Neural cell (in vitro differentiated cells): ENCODE measurements around the gene LZTS2. TPM values are rescaled to one million over a fixed set of nuclear protein-coding genes. Genes with fewer than 3 reads are reported as not detected.
"Not testable (repeated sequence)": the region's sequence is repeated elsewhere in the genome, so short reads cannot be mapped to it uniquely, and the experiment has no call there.

Experiments used
- H2AFZ ChIP-seq: fragments of 200-600, 300-800 bp; sonication (generic), shearing (Covaris generic); 2 replicates; pipeline ENCODE4 v1.6.0; 2014; ENCODE audit warnings: low read depth, mild to moderate bottlenecking, antibody characterized with exemption, low read length, moderate library complexity
- H3F3A ChIP-seq: fragments of 200-600 bp; shearing (Covaris generic); 2 replicates; pipeline ENCODE4 v1.6.1; 2016; ENCODE audit warnings: mild to moderate bottlenecking, moderate library complexity, mixed read lengths, antibody characterized with exemption, low read length; ENCODE audit not compliant: insufficient read depth, poor library complexity, severe bottlenecking
- H3K27ac ChIP-seq: fragments of 200-600, 300-800 bp; sonication (generic), shearing (Covaris generic); 2 replicates; pipeline ENCODE4 v1.5.1; 2014; ENCODE audit warnings: mild to moderate bottlenecking, low read length, moderate library complexity
- H3K27me3 ChIP-seq: fragments of 300-800, 200-600 bp; sonication (generic), shearing (Covaris generic); 2 replicates; pipeline ENCODE4 v1.6.0; 2014; ENCODE audit warnings: mild to moderate bottlenecking, low read depth, low read length, moderate library complexity; ENCODE audit not compliant: insufficient read depth
- H3K36me3 ChIP-seq: fragments of 300-800, 200-600 bp; sonication (generic), shearing (Covaris generic); 2 replicates; pipeline ENCODE4 v1.5.1; 2014; ENCODE audit warnings: mild to moderate bottlenecking, antibody characterized with exemption, low read length, moderate library complexity; ENCODE audit not compliant: insufficient read depth
- H3K4me2 ChIP-seq: fragments of 300-800, 200-600 bp; sonication (generic), shearing (Covaris generic); 2 replicates; pipeline ENCODE4 v1.6.0; 2014; ENCODE audit warnings: mild to moderate bottlenecking, low read length
- H3K4me3 ChIP-seq: fragments of 300-800, 200-600 bp; sonication (generic), shearing (Covaris generic); 2 replicates; pipeline ENCODE4 v1.5.1; 2014; ENCODE audit warnings: mild to moderate bottlenecking, low read length, moderate library complexity
- H3K79me2 ChIP-seq: fragments of 200-600 bp; shearing (Covaris generic); replicated peaks from 2 replicates; pipeline ENCODE4 v1.6.0; 2014; ENCODE audit warnings: mild to moderate bottlenecking, low read length, moderate library complexity; ENCODE audit not compliant: insufficient read depth
- H3K9ac ChIP-seq: fragments of 300-800, 200-600 bp; sonication (generic), shearing (Covaris generic); 2 replicates; pipeline ENCODE4 v1.6.1; 2016; ENCODE audit warnings: mild to moderate bottlenecking, low read length, mixed read lengths
- H3K9me2 ChIP-seq: fragments of 200-600 bp; shearing (Covaris generic); 2 replicates; pipeline ENCODE4 v1.6.1; 2016; ENCODE audit warnings: mild to moderate bottlenecking, low read length, mixed read lengths; ENCODE audit not compliant: insufficient read depth
- H3K9me3 ChIP-seq: fragments of 200-600, 300-800 bp; sonication (generic), shearing (Covaris generic); 2 replicates; pipeline ENCODE4 v1.6.1; 2016; ENCODE audit warnings: mild to moderate bottlenecking, mixed run types, low read length, moderate library complexity, mixed read lengths
- H4K20me1 ChIP-seq: fragments of 200-600 bp; shearing (Covaris generic); 2 replicates; pipeline ENCODE4 v1.6.1; 2016; ENCODE audit warnings: mild to moderate bottlenecking, mixed run types; ENCODE audit not compliant: insufficient read depth
- EP300 ChIP-seq: fragments of 450-650 bp; conservative IDR thresholded peaks from 2 replicates; pipeline ENCODE4 v1.6.1; 2014; ENCODE audit warnings: antibody characterized with exemption, mild to moderate bottlenecking, moderate library complexity; ENCODE audit not compliant: poor library complexity, severe bottlenecking
- EZH2 ChIP-seq: fragments of 200-600, 300-800 bp; shearing (Covaris generic), sonication (generic); IDR thresholded peaks from 2 replicates; pipeline ENCODE4 v1.6.1; 2014; ENCODE audit warnings: antibody characterized with exemption, low read length, borderline replicate concordance, mild to moderate bottlenecking; ENCODE audit not compliant: insufficient read depth, poor library complexity, severe bottlenecking
- MXI1 ChIP-seq: fragments of 450-650 bp; conservative IDR thresholded peaks from 2 replicates; pipeline ENCODE4 v1.6.1; 2014; ENCODE audit warnings: antibody characterized with exemption, mild to moderate bottlenecking; ENCODE audit not compliant: poor library complexity, severe bottlenecking
- POLR2AphosphoS5 ChIP-seq: IDR thresholded peaks from 2 replicates; pipeline ENCODE4 v1.6.1; 2012
- RAD21 ChIP-seq: fragments of 450-650 bp; conservative IDR thresholded peaks from 2 replicates; pipeline ENCODE4 v1.6.1; 2014; ENCODE audit warnings: antibody characterized with exemption, mild to moderate bottlenecking, moderate library complexity
- SMC3 ChIP-seq: fragments of 450-650 bp; conservative IDR thresholded peaks from 2 replicates; pipeline ENCODE4 v1.6.1; 2014; ENCODE audit warnings: antibody characterized with exemption, mild to moderate bottlenecking, moderate library complexity; ENCODE audit not compliant: poor library complexity
- TAF1 ChIP-seq: IDR thresholded peaks from 2 replicates; pipeline ENCODE4 v1.6.1; 2012; ENCODE audit warnings: low read depth
- polyA plus RNA-seq: library from polyadenylated mRNA; depleted of rRNA; stranded (reverse); fragments of >200 nt; gene quantifications from 2 replicates; pipeline ENCODE4 v1.2.3, GENCODE V29; 2014
- TF ChIP-seq, protein P1 (sequence below): fragments of 450-650 bp; IDR thresholded peaks from 2 replicates; pipeline ENCODE4 v1.5.1; 2014; ENCODE audit warnings: antibody characterized with exemption, mild to moderate bottlenecking, moderate library complexity; ENCODE audit not compliant: poor library complexity, severe bottlenecking
- TF ChIP-seq, protein P2 (sequence below): IDR thresholded peaks from 2 replicates; pipeline ENCODE4 v1.6.1; 2012; ENCODE audit warnings: borderline replicate concordance

The LZTS2 gene
- polyA plus RNA-seq, 1 donor from 2014 or later: 40.1 TPM

GRCh38 chr10:100972904-100973535, 26.6 kb upstream of the LZTS2 start:
- Histone ChIP-seq H3K27ac (no peak overlapping the region), H3K4me2 (no peak overlapping the region), H3K79me2 (no peaks in the 10 kb centered on the region), H3K27me3 (no peaks in the 10 kb centered on the region), H3K36me3 (no peaks in the 10 kb centered on the region), H3K9ac (no peak overlapping the region), H2AFZ (no peak overlapping the region), H3K4me3 (no peak overlapping the region), H3F3A (no peaks in the 10 kb centered on the region), H3K9me2 (no peaks in the 10 kb centered on the region), H4K20me1 (no peaks in the 10 kb centered on the region), H3K9me3 (no peaks in the 10 kb centered on the region)
- TF ChIP-seq TAF1 (no peak), MXI1 (no peak), POLR2AphosphoS5 (no peak), RAD21 (no peak), SMC3 (no peak), EZH2 (no peak), EP300 (no peak)
- TF ChIP-seq, protein P1, sequence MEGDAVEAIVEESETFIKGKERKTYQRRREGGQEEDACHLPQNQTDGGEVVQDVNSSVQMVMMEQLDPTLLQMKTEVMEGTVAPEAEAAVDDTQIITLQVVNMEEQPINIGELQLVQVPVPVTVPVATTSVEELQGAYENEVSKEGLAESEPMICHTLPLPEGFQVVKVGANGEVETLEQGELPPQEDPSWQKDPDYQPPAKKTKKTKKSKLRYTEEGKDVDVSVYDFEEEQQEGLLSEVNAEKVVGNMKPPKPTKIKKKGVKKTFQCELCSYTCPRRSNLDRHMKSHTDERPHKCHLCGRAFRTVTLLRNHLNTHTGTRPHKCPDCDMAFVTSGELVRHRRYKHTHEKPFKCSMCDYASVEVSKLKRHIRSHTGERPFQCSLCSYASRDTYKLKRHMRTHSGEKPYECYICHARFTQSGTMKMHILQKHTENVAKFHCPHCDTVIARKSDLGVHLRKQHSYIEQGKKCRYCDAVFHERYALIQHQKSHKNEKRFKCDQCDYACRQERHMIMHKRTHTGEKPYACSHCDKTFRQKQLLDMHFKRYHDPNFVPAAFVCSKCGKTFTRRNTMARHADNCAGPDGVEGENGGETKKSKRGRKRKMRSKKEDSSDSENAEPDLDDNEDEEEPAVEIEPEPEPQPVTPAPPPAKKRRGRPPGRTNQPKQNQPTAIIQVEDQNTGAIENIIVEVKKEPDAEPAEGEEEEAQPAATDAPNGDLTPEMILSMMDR: no peak
- TF ChIP-seq, protein P2, sequence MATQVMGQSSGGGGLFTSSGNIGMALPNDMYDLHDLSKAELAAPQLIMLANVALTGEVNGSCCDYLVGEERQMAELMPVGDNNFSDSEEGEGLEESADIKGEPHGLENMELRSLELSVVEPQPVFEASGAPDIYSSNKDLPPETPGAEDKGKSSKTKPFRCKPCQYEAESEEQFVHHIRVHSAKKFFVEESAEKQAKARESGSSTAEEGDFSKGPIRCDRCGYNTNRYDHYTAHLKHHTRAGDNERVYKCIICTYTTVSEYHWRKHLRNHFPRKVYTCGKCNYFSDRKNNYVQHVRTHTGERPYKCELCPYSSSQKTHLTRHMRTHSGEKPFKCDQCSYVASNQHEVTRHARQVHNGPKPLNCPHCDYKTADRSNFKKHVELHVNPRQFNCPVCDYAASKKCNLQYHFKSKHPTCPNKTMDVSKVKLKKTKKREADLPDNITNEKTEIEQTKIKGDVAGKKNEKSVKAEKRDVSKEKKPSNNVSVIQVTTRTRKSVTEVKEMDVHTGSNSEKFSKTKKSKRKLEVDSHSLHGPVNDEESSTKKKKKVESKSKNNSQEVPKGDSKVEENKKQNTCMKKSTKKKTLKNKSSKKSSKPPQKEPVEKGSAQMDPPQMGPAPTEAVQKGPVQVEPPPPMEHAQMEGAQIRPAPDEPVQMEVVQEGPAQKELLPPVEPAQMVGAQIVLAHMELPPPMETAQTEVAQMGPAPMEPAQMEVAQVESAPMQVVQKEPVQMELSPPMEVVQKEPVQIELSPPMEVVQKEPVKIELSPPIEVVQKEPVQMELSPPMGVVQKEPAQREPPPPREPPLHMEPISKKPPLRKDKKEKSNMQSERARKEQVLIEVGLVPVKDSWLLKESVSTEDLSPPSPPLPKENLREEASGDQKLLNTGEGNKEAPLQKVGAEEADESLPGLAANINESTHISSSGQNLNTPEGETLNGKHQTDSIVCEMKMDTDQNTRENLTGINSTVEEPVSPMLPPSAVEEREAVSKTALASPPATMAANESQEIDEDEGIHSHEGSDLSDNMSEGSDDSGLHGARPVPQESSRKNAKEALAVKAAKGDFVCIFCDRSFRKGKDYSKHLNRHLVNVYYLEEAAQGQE: no peak

DNA sequence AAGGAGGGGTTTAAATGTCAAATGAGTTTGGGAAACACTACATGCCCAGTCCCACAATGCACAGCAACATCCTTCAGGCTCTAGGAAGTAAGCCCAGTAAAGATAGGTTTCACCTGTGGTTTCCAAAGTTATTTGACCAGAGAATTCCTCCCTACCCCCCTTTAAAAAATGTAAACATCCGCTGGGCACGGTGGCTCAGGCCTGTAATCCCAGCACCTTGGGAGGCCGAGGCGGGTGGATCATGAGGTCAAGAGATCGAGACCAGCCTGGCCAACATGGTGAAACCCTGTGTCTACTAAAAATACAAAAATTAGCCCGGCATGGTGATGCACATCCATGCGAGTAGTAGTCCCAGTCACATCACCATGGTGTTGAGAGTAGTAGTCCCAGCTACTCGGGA, 24.2 kb upstream of the LZTS2 start:
- not testable (repeated sequence) for H4K20me1 ChIP-seq, H3K9me2 ChIP-seq, H3K9ac ChIP-seq, H3K4me2 ChIP-seq, H3K4me3 ChIP-seq, H2AFZ ChIP-seq, H3K27me3 ChIP-seq, H3K9me3 ChIP-seq, H3K27ac ChIP-seq, H3F3A ChIP-seq, H3K36me3 ChIP-seq, H3K79me2 ChIP-seq

DNA sequence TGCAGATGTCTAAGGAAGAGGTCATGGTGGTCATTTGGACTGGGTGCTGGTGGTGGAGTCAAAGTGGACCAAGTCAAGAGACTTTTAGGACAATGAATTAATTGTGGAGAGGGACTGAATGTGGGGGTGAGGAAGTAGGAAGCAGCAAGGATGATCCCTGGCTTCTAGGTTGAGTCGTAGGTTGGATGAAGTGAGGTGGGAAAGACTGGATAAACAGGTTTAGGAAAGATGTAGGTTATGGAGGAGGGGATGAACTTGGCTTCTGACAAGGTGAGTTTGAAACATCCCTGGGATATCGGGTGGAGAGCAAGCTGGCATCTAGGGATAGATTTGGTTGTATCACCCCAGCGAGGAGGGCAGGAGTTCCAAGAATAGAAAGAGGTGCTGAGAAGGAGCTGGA, 22.7 kb upstream of the LZTS2 start:
- Histone ChIP-seq H3K9ac (no peak overlapping the region), H3K27ac (no peak overlapping the region), H3K4me2 (no peak overlapping the region), H3K27me3 (no peaks in the 10 kb centered on the region), H3K36me3 (no peaks in the 10 kb centered on the region), H4K20me1 (no peaks in the 10 kb centered on the region), H3F3A (no peaks in the 10 kb centered on the region), H3K9me3 (no peaks in the 10 kb centered on the region), H3K79me2 (no peaks in the 10 kb centered on the region), H2AFZ (no peak overlapping the region), H3K4me3 (no peak overlapping the region), H3K9me2 (no peaks in the 10 kb centered on the region)
- no peak for TF ChIP-seq RAD21
